Left colon (tissue), 2 donors: ENCODE results near the gene EP400. TPM values are rescaled to one million over a fixed set of nuclear protein-coding genes. Genes with fewer than 3 reads are reported as not detected.
"Not testable (repeated sequence)": the region's sequence is repeated elsewhere in the genome, so short reads cannot be mapped to it uniquely, and the experiment has no call there.

Experiments
- ATAC-seq: fragments of 200-7000 bp; cut with Tn5 transposase; one replicate; pipeline ENCODE4 v1.9.1; 2020; ENCODE audit warnings: mild to moderate bottlenecking, moderate library complexity
- DNase-seq, 2 donors: peaks; one replicate each; pipeline ENCODE4 v3.0.0-alpha.2; 2020
- intact Hi-C, 2 donors: fragments of 100-400 bp; cut with DNase I in 1 of 2; cut with micrococcal nuclease in 1 of 2; formaldehyde crosslinking; loops; one replicate each; pipeline versions ENCODE4 v1.11.2 to v1.14.0; 2022; cut with DNase I, micrococcal nuclease
- total RNA-seq, 2 donors: library from RNA; stranded (reverse); fragmentation: NEBNext Ultra II Directional; extraction: Animal tissue kit (Norgen Biotek cat#: 25700); gene quantifications; one replicate each; pipeline ENCODE4 v1.2.1, GENCODE V29; 2021
- donor health status: DM: no; HTN: no; CAD: no.
- donor health status: DM: yes; HTN: yes; CAD: no.

The EP400 gene
- total RNA-seq, 2 donors from 2014 or later, result 28.2 to 38.2 TPM

- no peak for ATAC-seq
- no peak for DNase-seq
- intact Hi-C loops, result no loop called here
These were observed 135.5 kb downstream of the EP400 start for GRCh38 chr12:132085291-132085635.

GRCh38 chr12:132089407-132089910, 139.7 kb downstream of the EP400 start:
- DNase-seq (no peak), ATAC-seq (no peak)
- intact Hi-C loops, result no loop called here

GRCh38 chr12:132094269-132094891, 144.6 kb downstream of the EP400 start:
- DNase-seq (no peak), ATAC-seq (no peak)
- intact Hi-C loops, result no loop called here

GRCh38 chr12:132095520-132096409, 146.0 kb downstream of the EP400 start:
- ATAC-seq (no peak), DNase-seq (no peak)
- intact Hi-C loops, result no loop called here

GRCh38 chr12:132099739-132100138, 150.0 kb downstream of the EP400 start:
- ATAC-seq (no peak), DNase-seq (no peak)
- intact Hi-C loops, result no loop called here

- DNase-seq, result no peak
- intact Hi-C loops, result no loop called here
- no peak for ATAC-seq
These were observed 150.7 kb downstream of the EP400 start for GRCh38 chr12:132100306-132101065.

- intact Hi-C loops, result no loop called here
- DNase-seq, result no peak
- no peak for ATAC-seq
These were observed 152.6 kb downstream of the EP400 start for GRCh38 chr12:132102297-132102696.

GRCh38 chr12:132103072-132103471, 153.3 kb downstream of the EP400 start:
- DNase-seq, intact Hi-C loops, ATAC-seq: not testable (repeated sequence)

- no peak for DNase-seq
- ATAC-seq, result no peak
- intact Hi-C loops, result no loop called here
These were observed 154.0 kb downstream of the EP400 start for GRCh38 chr12:132103542-132104308.

GRCh38 chr12:132105467-132105866, 155.7 kb downstream of the EP400 start:
- intact Hi-C loops, result no loop called here
- no peak for ATAC-seq
- no peak for DNase-seq

GRCh38 chr12:132106921-132107320, 157.2 kb downstream of the EP400 start:
- DNase-seq (no peak), ATAC-seq (no peak)
- intact Hi-C loops, result no loop called here

- intact Hi-C loops, result no loop called here
- ATAC-seq (no peak), DNase-seq (no peak)
These were observed 158.6 kb downstream of the EP400 start for GRCh38 chr12:132108211-132108832.

- intact Hi-C loops, result no loop called here
- DNase-seq (no peak), ATAC-seq (no peak)
These were observed 160.0 kb downstream of the EP400 start for GRCh38 chr12:132109741-132110140.

GRCh38 chr12:132110677-132111076, 160.9 kb downstream of the EP400 start:
- intact Hi-C loops, result no loop called here
- DNase-seq (no peak), ATAC-seq (no peak)

- ATAC-seq, result no peak
- intact Hi-C loops, result no loop called here
These were observed 162.0 kb downstream of the EP400 start for GRCh38 chr12:132111654-132112304.

GRCh38 chr12:132114667-132115066, 164.9 kb downstream of the EP400 start:
- ATAC-seq (no peak), DNase-seq (no peak)
- intact Hi-C loops, result no loop called here

More at GRCh38 chr12:132111654-132112304, 162.0 kb downstream of the EP400 start:
- DNase-seq, result no peak

- DNase-seq, result no peak
- no peak for ATAC-seq
- intact Hi-C loops, result no loop called here
These were observed 165.8 kb downstream of the EP400 start for GRCh38 chr12:132115500-132115899.
